Mesothelial cell of epicardium (in vitro differentiated cells): ENCODE measurements around the gene S100B. TPM values are rescaled to one million over a fixed set of nuclear protein-coding genes. Genes with fewer than 3 reads are reported as not detected.
A peak's percentile ranks its signal among the peaks of the same experiment; 100 is the strongest.
"Not testable (repeated sequence)": the region's sequence is repeated elsewhere in the genome, so short reads cannot be mapped to it uniquely, and the experiment has no call there.

Experiments
- DNase-seq, 2 experiments: peaks; one replicate each; pipeline ENCODE4 v3.0.0; 2021; ENCODE audit warnings: low spot score in 2 of 2; ENCODE audit not compliant: unreplicated experiment in 2 of 2
- H3K27ac Mint-ChIP-seq: 2 replicates; pipeline ENCODE4 v1.8.0; 2021; ENCODE audit warnings: mixed read lengths
- H3K27me3 Mint-ChIP-seq: 2 replicates; pipeline ENCODE4 v1.8.0; 2021; ENCODE audit warnings: low read depth, mixed read lengths
- H3K36me3 Mint-ChIP-seq: 2 replicates; pipeline ENCODE4 v1.8.0; 2021; ENCODE audit warnings: mixed read lengths
- H3K4me1 Mint-ChIP-seq: 2 replicates; pipeline ENCODE4 v1.8.0; 2021; ENCODE audit warnings: mixed read lengths
- H3K4me3 Mint-ChIP-seq: 2 replicates; pipeline ENCODE4 v1.8.0; 2021; ENCODE audit warnings: mild to moderate bottlenecking, moderate library complexity, mixed read lengths
- H3K9me3 Mint-ChIP-seq: 2 replicates; pipeline ENCODE4 v1.8.0; 2021; ENCODE audit warnings: mixed read lengths
- CTCF ChIP-seq: fragments of 200-600 bp; sonication (generic); IDR thresholded peaks from one replicate; pipeline ENCODE4 v1.5.0; 2021; ENCODE audit warnings: antibody characterized with exemption; ENCODE audit not compliant: unreplicated experiment
- total RNA-seq: library from RNA; stranded (reverse); gene quantifications from 3 replicates; pipeline ENCODE4 v1.2.1, GENCODE V29; 2021

The S100B gene
- total RNA-seq, 1 donor from 2014 or later: 0.27 TPM

GRCh38 chr21:46634427-46634826, 29.5 kb upstream of the S100B start:
- H3K27ac Mint-ChIP-seq: peak overlapping the region; percentile 98
- H3K4me3 Mint-ChIP-seq: peak overlapping the region; percentile 86
- H3K4me1 Mint-ChIP-seq: peaks cover 30% of the 10 kb centered on the region
- no peak for DNase-seq
- no peak for TF ChIP-seq CTCF
- peaks cover 5% of the 10 kb centered on the region for H3K9me3 Mint-ChIP-seq
- H3K36me3 Mint-ChIP-seq: no peaks in the 10 kb centered on the region
- H3K27me3 Mint-ChIP-seq: peaks cover 4% of the 10 kb centered on the region

DNA sequence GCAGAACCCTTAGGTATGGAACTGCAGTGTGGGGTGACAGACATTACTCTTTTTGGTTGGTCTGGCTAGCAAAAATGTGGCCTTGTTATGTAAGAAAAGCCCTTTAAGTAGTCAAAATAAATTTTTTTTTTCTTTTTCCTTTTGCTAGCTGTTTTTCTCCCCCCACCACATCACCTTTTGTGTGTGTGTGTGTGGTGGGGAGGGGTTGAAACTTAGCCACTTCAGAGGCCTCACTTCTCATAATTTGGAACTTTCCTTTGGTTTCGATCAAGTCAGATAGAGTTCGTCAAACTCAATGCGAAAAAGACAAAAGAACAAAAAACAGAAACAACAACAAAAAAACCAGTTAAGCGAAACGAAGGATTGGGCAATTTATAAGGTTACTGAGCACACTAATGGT, 28.7 kb upstream of the S100B start:
- Mint-ChIP-seq H3K4me1 (peaks cover 28% of the 10 kb centered on the region), H3K36me3 (no peaks in the 10 kb centered on the region), H3K4me3 (no peak overlapping the region), H3K9me3 (peaks cover 5% of the 10 kb centered on the region), H3K27me3 (peaks cover 6% of the 10 kb centered on the region), H3K27ac (no peak overlapping the region)
- TF ChIP-seq CTCF: no peak
- DNase-seq: no peak

DNA sequence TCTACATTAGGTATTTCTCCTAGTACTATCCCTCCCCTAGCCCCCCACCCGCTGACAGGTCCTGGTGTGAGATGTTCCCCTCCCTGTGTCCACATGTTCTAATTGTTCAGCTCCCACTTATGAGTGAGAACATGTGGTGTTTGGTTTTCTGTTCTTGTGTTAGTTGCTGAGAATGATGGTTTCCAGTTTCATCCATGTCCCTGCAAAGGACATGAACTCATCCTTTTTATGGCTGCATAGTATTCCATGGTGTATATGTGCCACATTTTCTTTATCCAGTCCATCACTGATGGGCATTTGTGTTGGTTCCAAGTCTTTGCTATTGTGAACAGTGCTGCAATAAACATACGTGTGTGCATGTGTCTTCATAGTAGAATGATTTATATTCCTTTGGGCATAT, 26.0 kb upstream of the S100B start:
- not testable (repeated sequence) for H3K36me3 Mint-ChIP-seq, H3K27ac Mint-ChIP-seq, H3K27me3 Mint-ChIP-seq, H3K4me1 Mint-ChIP-seq, DNase-seq, H3K4me3 Mint-ChIP-seq
- H3K9me3 Mint-ChIP-seq: peaks cover 17% of the 10 kb centered on the region

DNA sequence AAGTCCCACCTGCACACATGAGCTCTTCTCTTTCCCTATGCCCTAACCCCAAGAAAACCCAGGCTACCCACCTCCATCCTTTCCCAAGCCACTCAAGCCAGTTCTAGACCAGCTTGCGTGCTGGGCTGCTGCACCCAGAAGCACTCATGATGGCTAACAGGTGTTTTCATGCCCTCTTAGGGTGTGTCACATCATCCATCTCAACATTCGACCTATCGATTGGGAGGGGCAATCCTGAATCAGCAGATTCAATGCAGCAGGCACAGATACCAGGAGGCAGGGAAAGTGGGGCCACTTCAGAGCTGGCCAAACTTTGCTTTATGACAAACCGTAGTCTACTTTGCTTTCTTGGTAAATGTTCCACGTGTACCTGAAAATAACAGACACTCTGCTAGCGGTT, 24.0 kb upstream of the S100B start:
- DNase-seq: no peak
- no peak overlapping the region for H3K4me3 Mint-ChIP-seq
- peaks cover 22% of the 10 kb centered on the region for H3K9me3 Mint-ChIP-seq
- H3K27me3 Mint-ChIP-seq: peaks cover 9% of the 10 kb centered on the region
- H3K27ac Mint-ChIP-seq: no peak overlapping the region
- no peaks in the 10 kb centered on the region for H3K36me3 Mint-ChIP-seq
- TF ChIP-seq CTCF: no peak
- no peaks in the 10 kb centered on the region for H3K4me1 Mint-ChIP-seq

DNA sequence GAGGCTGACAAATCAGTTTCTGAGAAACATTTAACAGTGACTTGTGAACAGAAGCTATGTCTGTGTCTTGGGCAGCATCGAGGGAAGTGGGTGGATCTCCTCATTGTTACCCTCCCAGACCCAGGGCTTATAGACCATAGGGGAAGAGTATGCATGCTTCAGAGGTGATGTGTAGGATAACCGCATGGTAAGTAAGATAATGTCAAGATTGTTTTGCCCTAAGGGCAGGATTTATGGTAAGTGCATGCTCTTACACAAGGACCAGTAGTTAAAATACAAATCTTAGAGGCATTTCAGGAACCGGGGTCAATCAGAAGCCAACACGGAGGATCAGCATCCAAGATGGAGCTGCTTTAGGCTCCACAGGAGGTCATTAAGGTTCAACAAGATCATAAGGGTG, 22.8 kb upstream of the S100B start:
- H3K36me3 Mint-ChIP-seq: no peaks in the 10 kb centered on the region
- no peak for TF ChIP-seq CTCF
- H3K9me3 Mint-ChIP-seq: peaks cover 22% of the 10 kb centered on the region
- H3K4me3 Mint-ChIP-seq: no peak overlapping the region
- H3K27me3 Mint-ChIP-seq: peaks cover 9% of the 10 kb centered on the region
- no peak overlapping the region for H3K27ac Mint-ChIP-seq
- H3K4me1 Mint-ChIP-seq: no peaks in the 10 kb centered on the region
- no peak for DNase-seq

DNA sequence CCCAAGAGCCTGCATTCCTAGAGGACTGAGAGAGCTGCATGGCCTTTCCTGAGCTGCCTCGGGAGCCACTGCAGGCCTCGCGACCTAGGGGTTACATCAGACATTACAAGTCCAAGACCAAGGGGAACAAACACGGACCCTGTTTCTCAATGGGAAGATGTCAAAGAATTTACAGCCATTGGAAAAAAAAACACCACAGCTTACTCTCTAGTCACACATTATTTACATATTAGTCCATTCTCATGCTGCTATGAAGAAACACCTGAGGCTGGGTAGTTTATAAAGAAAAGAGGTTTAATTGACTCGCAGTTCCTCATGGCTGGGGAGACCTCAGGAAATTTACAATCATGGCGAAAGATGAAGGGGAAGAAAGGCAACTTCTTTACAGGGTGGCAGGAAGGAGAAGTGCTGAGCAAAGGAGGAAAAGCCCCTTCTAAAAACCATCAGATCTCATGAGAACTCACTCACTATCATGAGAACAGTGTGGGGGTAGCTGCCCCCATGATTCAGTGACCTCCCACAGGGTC, 22.2 kb upstream of the S100B start:
- Mint-ChIP-seq H3K4me1 (no peaks in the 10 kb centered on the region), H3K27ac (no peak overlapping the region), H3K4me3 (no peak overlapping the region), H3K36me3 (no peaks in the 10 kb centered on the region), H3K9me3 (peaks cover 22% of the 10 kb centered on the region), H3K27me3 (peaks cover 9% of the 10 kb centered on the region)
- DNase-seq: no peak
- TF ChIP-seq CTCF: no peak
